Measurements from ENCODE around the gene EIF4G1.

DNA sequence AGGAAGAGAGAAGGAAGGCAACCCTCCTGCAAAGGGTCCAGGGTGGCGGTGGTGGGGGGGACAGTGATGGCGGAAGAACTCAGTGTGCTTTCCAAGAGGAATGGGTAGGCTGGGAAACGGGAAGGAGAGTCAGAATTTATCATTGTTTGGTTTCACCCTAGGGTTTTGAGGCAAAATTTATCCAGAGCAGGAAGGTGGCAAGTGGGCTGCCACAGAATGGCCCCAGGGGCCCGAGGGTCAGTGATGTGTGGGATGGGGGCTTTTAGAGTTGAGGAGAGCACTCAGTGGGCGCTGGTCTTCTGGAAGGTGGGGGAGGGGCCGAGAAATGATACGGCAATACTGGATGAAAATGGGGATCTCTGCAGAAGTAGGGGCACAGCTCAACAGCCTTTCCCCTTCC is 23.6 kb downstream of the EIF4G1 start:
- TF ChIP-seq, protein P1, sequence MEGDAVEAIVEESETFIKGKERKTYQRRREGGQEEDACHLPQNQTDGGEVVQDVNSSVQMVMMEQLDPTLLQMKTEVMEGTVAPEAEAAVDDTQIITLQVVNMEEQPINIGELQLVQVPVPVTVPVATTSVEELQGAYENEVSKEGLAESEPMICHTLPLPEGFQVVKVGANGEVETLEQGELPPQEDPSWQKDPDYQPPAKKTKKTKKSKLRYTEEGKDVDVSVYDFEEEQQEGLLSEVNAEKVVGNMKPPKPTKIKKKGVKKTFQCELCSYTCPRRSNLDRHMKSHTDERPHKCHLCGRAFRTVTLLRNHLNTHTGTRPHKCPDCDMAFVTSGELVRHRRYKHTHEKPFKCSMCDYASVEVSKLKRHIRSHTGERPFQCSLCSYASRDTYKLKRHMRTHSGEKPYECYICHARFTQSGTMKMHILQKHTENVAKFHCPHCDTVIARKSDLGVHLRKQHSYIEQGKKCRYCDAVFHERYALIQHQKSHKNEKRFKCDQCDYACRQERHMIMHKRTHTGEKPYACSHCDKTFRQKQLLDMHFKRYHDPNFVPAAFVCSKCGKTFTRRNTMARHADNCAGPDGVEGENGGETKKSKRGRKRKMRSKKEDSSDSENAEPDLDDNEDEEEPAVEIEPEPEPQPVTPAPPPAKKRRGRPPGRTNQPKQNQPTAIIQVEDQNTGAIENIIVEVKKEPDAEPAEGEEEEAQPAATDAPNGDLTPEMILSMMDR (IDR thresholded peaks at IDR 0.05; ENCODE audit: low read depth, low read length, poor library complexity, severe bottlenecking): no peak
- TF ChIP-seq EZH2phosphoT487 (IDR thresholded peaks at IDR 0.05; ENCODE audit: borderline replicate concordance, low read length): no peak
